ENCODE measurements around the gene SH3RF1.

SH3RF1 gene

DNA sequence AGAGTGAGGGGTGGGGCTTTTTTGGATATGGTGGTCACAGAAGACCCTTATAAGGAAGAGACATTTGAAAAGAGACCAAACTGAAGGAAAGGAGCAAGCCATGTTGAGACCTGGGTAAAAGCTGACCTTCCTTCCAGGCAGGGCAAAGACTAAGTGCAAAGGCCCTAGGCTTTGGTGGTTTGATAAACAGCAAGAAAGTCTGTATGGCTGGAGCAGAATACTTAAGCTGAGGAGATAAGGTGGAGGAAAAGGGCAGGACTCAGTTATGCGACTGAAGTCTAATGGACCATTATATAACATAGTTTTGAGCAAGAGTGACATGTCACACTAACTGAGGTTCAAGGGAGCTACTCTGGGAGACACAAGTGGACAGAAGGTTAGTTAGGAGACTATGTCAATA lies 20.0 kb downstream of the SH3RF1 start:
- DNase-seq: no peak

DNA sequence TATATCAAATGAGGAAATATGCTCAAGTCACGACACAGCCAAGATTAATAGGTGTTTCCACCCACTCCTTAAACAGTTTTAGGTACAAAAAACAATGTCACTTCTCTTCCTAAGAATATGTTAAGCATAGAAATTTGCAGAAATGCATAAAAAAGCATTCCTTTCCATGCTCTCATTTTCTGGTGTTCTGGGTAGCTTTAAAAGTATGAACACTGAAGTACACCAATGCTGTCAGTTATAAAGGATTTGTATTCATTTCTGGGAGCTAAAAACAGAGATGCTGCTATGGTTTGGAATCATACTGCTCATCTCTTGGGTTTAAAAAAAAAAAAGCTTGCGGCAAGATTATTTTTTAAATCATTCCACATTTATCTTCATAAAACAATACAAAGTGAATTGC lies 20.8 kb downstream of the SH3RF1 start:
- DNase-seq: no peak

DNA sequence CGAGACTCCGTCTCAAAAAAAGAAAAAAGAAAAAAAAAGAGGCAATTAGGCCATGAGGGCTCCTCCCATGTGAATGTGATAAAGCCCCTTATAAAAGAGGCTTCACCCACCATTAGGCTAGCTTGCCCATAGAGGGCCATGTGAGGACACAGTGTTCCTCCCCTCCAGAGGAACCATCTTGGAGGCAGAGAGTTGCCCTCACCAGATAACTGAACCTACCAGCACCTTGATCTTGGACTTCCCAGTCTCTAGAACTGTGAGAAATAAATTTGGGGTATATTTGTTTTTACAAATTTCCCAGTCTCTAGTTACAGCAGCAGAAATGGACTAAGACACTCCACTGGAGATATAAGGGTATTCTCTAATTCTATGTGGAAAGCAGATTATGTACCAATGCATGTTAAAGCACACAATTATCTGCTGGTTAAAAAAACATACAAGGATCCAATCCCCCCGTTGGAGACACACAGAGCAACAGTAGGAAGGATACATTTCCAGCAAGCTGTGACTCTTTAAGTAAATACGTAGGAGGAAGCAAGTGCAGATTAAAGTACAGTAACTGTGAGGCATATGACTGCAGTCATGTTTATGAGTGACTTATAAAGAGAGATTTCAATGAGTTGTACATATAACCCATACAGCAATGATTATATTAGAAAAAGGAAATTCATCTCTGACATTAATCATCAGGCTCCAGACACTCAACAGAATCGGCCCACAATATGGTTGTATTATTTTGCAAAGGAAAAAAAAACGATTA lies 21.4 kb downstream of the SH3RF1 start:
- DNase-seq: peak in 1 of 2 donors; percentile 34

DNA sequence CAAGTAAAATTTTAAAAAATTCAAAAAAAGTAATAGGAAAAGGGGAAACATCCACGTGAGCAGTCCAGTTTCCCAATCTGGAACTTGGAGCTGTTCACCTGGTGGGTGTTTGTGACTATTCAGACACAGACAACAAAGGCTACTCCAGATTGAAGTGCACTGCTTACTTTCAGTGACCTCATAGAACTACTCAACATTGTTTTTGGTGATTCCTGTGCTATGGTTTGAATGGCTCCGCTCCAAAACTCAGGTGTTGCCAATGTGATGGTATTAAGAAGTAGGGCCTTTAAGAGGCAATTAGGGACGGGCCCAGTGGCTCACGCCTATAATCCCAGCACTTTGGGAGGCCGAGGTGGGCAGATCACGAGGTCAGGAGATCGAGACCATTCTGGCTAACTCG lies 22.1 kb downstream of the SH3RF1 start:
- no peak for DNase-seq

DNA sequence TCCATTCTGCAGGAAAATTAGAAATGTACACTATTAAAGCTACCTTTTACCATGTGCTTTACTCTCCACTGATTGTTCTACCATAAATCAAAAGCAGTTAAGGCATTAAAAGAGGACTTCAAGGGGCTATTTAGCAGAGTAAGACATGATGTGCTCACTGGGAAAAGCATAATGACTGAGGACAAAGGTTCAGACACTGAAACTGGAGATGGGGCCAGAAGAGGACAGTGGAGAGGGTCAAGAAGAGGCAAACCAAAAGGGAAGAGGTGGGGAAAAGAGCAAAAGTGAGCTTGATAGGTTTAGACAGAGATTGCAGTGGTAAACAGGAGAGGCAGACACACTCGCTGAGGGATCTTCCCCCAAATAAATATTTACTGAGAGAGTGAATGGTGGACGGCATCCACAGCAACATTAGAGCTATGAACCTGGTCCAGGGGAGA lies 23.8 kb downstream of the SH3RF1 start:
- no peak for DNase-seq

DNA sequence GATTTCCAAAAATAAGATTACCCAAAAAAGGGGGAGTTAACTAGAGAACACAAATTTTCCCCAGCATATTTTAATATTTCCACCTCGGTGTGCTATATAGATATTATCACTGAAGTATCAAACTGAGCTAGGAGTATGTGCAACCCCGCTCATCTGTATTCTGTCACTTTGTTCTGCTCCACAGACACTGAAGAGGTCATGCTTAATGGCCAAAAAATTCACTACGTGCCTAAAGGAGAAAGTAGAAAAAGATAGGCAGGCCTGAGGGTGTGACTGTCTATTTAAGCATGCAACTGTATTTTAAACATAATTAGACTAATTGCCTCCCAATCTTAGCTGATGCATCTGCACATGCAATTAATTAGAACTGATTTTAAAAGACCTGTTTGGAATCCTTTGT lies 24.5 kb downstream of the SH3RF1 start:
- no peak for DNase-seq

DNA sequence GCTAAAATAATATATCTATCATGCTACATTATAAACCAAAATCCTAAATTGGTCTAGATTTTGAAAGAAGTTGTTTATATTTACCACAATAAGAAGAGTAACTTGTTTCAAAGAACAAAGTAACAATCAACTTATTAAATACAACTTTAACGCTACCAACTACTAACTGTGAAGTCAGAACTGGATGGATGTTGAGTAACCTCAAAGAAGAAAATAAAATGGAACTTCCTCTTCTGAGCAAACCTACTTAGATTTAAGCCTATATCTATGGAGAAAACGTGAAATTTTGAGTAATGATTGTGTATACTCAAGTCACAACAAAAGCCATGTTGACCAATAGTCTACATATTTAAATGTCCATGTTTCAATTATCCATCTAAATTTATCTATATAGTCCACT lies 25.7 kb downstream of the SH3RF1 start:
- DNase-seq: peak in 1 of 2 donors; percentile 39

DNA sequence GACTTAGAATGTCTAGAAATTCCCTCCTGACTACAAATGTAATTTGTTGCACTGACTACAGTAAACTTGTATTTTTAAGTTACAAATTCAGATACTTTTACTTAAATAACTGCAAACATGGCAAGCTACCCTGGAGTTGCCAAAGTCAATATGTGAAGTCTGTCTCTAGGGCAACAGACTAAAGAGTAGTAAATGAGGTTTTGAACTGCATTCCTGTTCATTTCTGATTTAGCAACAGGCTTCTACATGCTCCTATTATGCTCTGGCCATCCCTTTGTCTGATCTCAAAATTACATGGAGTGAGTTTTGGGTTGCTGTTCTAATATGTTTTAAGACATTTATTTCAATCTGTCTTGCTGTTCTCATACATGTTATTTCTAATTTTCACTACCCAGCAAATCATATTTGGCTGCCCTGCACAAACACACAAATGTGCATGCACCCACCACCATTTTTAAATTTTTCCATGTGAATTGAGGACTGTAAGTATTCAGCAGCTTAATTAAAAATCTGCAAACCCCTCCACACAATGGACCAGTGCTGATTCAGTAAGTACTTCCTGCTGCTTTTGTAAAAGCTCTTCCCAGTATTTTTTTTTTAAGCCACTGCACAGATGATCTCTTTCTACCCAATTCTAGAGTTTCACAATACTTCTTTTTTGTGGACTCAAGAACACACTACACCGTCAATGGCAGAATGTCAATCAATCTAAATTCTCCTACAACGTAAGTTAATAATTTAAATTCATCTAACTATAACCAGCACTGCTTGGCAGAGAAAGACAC lies 26.7 kb downstream of the SH3RF1 start:
- no peak for DNase-seq

DNA sequence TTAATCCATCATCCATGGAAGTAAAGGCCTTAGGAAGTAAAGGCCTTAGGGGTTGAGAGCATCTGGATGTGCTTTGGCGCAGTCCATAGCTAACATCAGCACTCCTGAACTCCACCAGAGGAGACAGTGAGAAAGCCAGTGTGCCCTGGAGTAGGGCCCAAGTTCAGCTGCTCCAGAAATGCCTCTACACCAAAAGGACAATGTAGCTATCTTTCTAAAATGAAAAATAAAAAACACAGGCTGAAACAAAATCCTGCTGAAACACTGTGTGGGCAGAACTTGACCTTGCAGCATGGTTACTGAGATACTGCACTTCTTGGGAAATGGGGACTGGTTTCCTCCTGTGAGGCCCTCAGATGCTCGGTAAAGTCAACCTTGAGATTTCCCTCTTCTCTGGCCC lies 29.3 kb downstream of the SH3RF1 start:
- DNase-seq: no peak

DNA sequence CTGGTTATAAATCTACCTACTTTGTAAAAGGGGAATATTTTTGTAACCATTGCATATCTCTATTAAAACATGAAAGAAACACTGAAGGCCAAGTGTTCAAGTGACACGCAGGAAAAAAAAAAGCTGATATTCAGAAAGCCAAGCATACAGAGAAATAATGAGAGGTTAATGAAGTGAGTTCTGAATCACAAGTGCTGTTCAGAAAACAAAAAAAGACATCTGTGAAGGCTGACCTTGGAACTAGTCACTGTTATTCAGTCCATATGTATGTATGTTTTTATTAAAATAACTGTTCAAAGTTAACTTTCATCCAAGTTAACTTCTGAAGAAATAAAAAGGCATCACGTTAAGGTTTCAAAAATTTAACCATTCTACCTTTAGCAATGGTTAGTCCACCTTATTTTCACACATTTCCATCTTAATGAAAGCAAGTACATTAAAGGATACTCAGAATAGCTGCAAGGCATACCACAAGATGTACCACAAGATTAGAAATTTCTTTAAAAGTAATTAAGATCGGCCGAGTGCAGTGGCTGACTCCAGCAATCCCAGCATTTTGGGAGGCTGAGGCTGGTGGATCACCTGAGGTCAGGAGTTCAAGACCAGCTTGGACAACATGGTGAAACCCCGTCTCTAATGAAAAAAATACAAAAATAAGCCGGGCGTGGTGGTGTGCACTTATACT lies 31.4 kb downstream of the SH3RF1 start:
- DNase-seq: no peak

DNA sequence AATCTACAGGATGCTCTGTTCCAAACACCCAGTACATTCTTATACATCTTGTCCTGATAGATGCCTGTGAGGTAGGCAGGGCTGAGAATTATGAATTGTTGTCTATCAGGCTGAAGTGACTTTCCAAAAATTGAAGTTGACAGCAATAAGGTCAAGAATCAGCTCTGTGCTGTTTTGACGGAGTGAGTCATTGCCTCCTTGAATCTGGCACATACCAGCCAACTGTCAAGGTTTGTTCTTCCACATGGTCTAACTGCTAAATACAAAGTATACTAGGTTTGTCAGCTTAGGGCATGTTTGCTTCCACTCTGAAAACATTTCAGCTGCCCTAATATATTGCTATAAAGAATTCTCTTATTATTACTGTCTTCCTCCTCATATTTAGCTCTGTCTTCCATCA lies 32.3 kb downstream of the SH3RF1 start:
- DNase-seq: peak in 1 of 2 donors; percentile 23

DNA sequence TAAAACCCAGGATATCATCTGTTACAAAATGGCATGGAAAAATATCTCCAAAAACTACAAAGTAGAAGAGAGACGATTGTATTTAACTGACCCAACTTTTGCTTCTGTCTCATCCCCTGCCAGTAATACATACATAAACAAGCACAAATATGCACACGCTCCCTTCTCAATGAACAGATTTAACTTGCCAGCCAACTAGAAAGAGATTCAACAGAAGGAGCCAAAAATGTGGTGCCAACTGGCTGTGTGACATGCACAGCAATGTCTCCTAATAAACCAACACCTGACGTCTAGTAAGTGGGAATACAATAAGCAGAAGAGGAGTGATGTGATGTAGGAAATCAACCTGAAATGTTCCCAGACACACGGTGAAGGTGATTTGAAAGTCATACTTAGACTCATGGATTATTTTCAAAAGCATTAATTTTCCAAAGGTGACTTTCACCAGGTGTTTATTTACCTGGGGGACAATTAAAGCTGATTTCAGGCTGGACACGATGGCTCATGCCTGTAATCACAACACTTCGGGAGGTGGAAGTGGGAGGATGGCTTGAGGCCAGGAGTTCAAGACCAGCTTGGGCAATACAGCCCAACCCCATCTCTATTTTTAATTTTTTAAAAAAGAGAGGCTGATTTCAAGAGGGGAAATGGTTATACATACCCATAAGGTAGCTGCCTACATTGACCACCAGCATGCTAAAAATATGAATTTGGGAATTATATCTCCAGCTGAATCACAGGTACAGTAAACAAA lies 33.7 kb downstream of the SH3RF1 start:
- DNase-seq: no peak

DNA sequence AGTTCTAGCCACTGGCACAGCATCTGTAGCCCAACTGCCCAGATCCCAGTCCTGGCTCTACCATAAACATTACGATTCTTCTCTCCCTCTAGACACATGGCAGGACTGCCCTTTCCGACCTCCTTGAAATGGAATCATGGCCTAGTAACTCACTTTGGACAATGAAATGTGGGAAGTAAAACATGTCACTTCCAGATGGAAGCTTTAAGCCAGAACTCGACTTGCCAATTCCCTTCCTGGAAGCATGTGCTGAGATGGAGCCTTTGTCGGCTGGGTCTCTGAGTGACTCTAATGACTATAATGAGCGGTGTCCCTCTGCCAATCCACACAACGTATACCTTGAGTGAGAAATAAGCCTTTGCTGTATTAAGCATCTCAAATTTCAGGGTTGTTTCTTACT lies 34.7 kb downstream of the SH3RF1 start:
- no peak for DNase-seq

DNA sequence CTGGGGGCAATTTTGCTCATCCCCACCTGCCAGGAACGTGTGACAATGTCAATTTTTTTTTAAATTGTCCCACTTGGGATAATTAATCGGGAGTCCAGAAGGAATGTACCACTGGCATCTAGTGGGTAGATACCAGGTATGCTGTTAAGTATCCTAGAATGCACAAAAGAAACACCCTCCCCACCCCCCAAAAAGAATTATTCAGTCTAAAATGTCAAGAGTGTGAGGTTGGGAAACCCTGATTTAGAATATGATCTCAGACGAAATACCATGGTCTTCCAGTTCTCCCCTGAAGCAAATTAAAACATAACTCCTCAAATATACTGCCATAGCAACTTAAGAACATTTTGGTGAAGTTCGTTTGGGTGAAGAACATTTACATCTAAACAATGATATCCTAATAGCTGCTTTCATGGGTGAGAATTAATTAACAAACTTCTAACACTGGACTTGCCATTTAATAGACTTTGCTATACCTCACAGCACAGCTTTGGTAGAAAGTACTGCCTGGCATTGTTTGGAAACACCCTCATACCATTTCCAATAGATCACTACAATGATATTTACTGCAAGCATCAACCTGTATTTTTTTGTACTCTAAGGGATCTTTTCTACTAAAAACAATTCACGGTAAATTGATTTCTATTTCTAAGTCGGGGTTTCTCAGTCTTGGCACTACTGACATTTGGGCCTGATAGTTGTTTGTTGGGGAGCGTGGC lies 36.5 kb downstream of the SH3RF1 start:
- DNase-seq: no peak

DNA sequence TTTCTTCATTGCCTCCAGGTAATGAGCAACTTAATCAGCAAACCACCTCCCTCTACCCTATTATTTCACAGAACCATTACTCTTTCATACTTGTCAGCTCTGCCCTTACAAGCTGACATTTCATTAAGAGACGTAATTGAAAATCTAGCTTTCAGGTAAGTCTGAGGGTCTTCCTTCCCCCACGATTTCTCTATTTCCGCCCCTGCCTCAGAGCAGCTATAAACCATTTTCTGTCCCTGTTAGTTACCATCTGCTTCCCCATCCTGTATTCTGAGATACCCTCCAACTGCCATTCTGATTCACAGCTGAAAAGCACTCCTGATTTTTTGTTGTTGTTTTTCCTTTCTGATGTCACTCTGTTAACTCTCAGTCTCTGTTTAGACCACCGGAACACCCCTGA lies 37.1 kb downstream of the SH3RF1 start:
- DNase-seq: peak in 1 of 2 donors; percentile 90

DNA sequence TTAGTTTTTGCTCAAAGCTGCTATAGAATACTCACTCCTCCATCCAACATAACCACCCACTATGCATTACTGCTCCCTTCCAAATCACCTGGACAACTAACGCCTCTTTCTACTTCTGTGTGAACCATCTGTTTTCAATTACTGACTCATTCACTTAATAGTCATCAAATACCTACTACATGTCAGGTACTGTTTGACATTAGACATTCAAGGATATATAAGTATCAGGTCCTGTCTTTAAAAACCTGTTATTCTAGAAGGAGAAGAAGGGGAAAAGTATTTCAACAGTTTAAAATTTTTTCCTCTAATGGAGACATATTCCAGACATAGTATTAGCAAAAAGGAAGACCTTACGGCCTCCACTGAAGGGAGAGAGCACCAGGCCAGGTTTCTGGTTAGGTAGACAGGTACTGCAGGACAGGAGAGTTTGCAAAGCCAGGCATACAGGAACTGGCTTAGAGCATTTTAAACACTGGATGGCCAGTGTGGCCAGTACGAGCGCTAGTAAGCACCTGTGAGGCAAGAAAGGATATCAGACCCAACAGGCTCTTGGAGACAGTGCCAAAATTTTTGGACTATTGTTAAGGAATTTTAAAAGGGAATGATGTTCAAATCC lies 39.0 kb downstream of the SH3RF1 start:
- DNase-seq: no peak

DNA sequence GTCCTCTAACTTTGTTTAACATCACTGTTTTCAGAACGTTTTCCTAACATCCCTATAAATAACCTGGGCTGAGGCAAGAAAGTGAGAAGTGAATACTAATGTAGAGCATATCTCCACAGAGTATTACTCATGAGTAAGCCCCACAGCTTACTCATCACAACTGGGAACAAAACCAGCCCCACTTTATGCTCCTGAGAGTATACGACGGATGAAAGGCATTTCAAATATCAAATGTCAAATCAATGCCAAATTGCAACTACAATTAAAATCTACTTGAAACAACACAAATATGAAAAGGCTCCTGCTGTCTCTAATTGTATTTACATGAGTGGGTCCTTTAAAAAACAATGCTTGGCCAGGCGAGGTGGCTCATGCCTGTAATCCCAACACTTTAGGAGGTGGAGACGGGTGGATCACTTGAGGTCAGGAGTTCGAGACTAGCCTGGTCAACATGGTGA lies 41.2 kb downstream of the SH3RF1 start:
- peak in 1 of 2 donors; percentile 35 for DNase-seq

DNA sequence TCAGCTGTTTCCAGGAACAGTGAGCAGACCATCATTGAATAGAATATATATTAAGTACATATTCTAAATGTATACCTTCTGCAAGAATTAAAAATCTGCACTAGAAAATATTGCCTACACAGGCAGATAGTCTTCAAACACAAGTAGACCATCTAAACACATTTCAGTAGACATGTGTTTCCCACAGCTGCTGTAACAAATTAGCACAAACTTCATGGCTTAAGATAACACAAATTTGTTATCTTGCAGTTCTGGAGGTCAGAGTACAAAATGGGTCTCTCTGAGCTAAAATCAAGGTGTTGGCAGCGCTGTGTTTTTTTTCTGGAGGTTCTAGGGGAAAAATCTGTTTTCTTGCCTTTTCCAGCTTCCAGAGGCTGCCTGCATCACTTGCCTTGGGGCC lies 42.7 kb downstream of the SH3RF1 start:
- no peak for DNase-seq

DNA sequence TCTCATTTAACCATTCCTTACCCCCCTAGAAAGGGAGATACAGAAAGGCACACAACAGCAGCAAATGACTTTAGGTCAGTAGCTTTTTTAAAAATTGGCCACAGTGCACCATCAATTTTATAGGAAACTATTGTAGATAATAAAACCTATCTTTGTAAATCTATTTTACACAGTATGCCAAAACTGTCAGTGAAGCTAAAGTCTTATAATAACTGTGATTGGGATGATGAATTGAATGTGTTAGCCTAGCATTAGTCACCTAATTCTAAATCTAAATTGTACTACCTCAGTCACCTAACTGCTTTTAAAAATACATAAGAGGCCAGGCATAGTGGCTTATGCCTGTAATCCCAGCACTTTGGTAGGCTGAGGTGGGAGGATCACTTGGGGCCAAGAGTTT lies 44.2 kb downstream of the SH3RF1 start:
- no peak for DNase-seq

DNA sequence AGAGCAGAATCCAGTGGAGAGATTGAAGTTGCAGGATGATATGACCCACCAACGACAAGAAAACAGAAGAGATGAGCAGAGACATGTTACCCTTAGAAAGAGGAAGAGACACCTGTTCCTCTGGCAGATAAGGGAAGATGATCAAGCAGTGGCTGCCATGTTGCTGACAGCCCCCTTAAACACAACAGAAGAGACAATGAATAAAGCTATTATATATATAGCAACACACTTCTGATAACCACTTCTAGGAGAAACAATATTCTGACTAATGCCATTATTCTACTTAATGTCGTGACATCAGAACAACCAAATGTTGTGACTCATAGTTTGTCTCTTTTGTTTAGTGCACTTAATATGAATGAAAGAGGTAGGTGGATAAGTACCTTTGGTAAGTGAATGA lies 44.9 kb downstream of the SH3RF1 start:
- no peak for DNase-seq

DNA sequence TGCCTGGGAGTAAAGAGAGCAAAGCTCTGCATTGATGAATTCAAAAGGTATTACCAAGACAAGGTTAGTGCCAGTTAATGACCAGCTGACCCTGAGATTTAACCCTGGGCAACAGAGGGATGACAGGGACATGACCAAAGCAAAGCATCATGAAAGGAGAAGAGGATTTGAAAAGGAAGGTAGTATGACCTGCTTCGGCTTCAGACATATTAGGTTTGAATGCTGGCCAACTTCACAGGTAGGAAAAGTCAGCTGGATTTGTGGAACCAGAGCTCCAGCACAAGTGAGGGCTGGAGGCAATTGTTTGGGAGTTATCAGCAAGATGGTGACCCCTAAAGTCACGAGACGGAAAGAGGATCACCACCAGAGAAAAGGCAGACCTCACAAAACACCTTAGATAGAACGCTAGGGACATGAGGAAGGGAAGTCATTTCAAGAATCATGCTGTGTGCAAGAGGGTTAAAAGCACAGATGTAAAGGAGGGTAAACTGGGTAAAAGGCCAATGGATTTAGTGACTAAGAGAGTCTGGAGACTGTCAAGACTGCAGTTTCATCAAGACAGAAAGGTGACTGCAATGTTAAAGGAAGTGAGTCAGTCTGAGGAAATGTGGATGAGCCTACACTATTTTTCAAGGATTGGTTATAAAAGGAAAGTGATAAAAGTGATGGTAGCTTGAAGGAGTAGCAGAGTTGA lies 45.6 kb downstream of the SH3RF1 start:
- peak in 1 of 2 donors; percentile 92 for DNase-seq

Data from bone marrow (tissue), 2 donors.